GM23338 (cell line): ENCODE measurements around the gene GRIN3B. TPM values are rescaled to one million over a fixed set of nuclear protein-coding genes. Genes with fewer than 3 reads are reported as not detected.

Experiments used
- ATAC-seq: fragments of 200-7000 bp; cut with Tn5 transposase; 3 replicates; pipeline ENCODE4 v1.9.1; 2020
- DNase-seq: peaks from one replicate; pipeline ENCODE4 v3.0.0-alpha.2; 2015; ENCODE audit warnings: low spot score
- H2AFZ ChIP-seq: fragments of 200-600 bp; sonication (generic); 2 replicates; pipeline ENCODE4 v1.8.0; 2016; ENCODE audit warnings: antibody characterized with exemption, mild to moderate bottlenecking, moderate library complexity
- H3F3A ChIP-seq: fragments of 200-600 bp; sonication (generic); replicated peaks from 2 replicates; pipeline ENCODE4 v1.8.0; 2017; ENCODE audit warnings: antibody characterized with exemption, mixed run types, low read depth
- H3K27ac ChIP-seq: fragments of 200-600 bp; sonication (generic); 2 replicates; pipeline ENCODE4 v1.6.1; 2016; ENCODE audit warnings: low read depth
- H3K27me3 ChIP-seq: fragments of 200-600 bp; sonication (generic); 2 replicates; pipeline ENCODE4 v1.8.0; 2016; ENCODE audit warnings: mild to moderate bottlenecking, mixed run types, moderate library complexity; ENCODE audit not compliant: insufficient read depth
- H3K36me3 ChIP-seq: fragments of 200-600 bp; sonication (generic); 2 replicates; pipeline ENCODE4 v1.8.0; 2016; ENCODE audit warnings: mild to moderate bottlenecking; ENCODE audit not compliant: insufficient read depth
- H3K4me1 ChIP-seq: fragments of 200-600 bp; sonication (generic); 2 replicates; pipeline ENCODE4 v1.8.0; 2016; ENCODE audit warnings: mild to moderate bottlenecking, moderate library complexity; ENCODE audit not compliant: insufficient read depth
- H3K4me2 ChIP-seq: fragments of 200-600 bp; sonication (generic); 2 replicates; pipeline ENCODE4 v1.7.1; 2017; ENCODE audit warnings: mixed run types
- H3K4me3 ChIP-seq: fragments of 200-600 bp; sonication (generic); 2 replicates; pipeline ENCODE4 v1.6.1; 2016; ENCODE audit warnings: mixed run types
- H3K79me2 ChIP-seq: fragments of 200-600 bp; sonication (generic); replicated peaks from 2 replicates; pipeline ENCODE4 v1.8.0; 2017; ENCODE audit warnings: mild to moderate bottlenecking; ENCODE audit not compliant: insufficient read depth
- H3K9me2 ChIP-seq: fragments of 200-600 bp; sonication (generic); 2 replicates; pipeline ENCODE4 v1.8.0; 2017; ENCODE audit not compliant: insufficient read depth
- H4K20me1 ChIP-seq: fragments of 200-600 bp; sonication (generic); replicated peaks from 2 replicates; pipeline ENCODE4 v1.8.0; 2017; ENCODE audit warnings: mild to moderate bottlenecking; ENCODE audit not compliant: insufficient read depth
- H3K27ac Mint-ChIP-seq: 2 replicates; pipeline ENCODE4 v1.8.0; 2020; ENCODE audit warnings: inconsistent platforms, mild to moderate bottlenecking, moderate library complexity, mixed read lengths
- H3K27me3 Mint-ChIP-seq: 3 replicates; pipeline ENCODE4 v1.8.0; 2022; ENCODE audit warnings: low read depth, mild to moderate bottlenecking, moderate library complexity, mixed read lengths, inconsistent platforms; ENCODE audit not compliant: insufficient read depth, poor library complexity
- H3K36me3 Mint-ChIP-seq: 3 replicates; pipeline ENCODE4 v1.8.0; 2021; ENCODE audit warnings: low read depth, mild to moderate bottlenecking, inconsistent platforms, moderate library complexity, mixed read lengths
- H3K4me1 Mint-ChIP-seq: 3 replicates; pipeline ENCODE4 v1.8.0; 2020; ENCODE audit warnings: mild to moderate bottlenecking, inconsistent platforms, mixed read lengths
- H3K4me3 Mint-ChIP-seq: 3 replicates; pipeline ENCODE4 v1.8.0; 2021; ENCODE audit warnings: moderate library complexity, mild to moderate bottlenecking, inconsistent platforms, mixed read lengths
- H3K9me3 Mint-ChIP-seq: 3 replicates; pipeline ENCODE4 v1.8.0; 2020; ENCODE audit warnings: moderate library complexity, mild to moderate bottlenecking, inconsistent platforms, mixed read lengths
- CREB1 ChIP-seq: fragments of 250-450 bp; sonication (Bioruptor Pico); IDR thresholded peaks from 2 replicates; pipeline ENCODE4 v1.5.0; 2020; ENCODE audit warnings: low read depth, mild to moderate bottlenecking, moderate library complexity
- EZH2 ChIP-seq: fragments of 200-600 bp; sonication (generic); IDR thresholded peaks from one replicate; pipeline ENCODE4 v1.8.0; 2017; ENCODE audit warnings: antibody characterized with exemption, mild to moderate bottlenecking, low read depth; ENCODE audit not compliant: unreplicated experiment
- JUNB ChIP-seq: IDR thresholded peaks from one replicate; pipeline ENCODE4 v1.6.1; 2016; ENCODE audit warnings: antibody characterized with exemption; ENCODE audit not compliant: unreplicated experiment
- NANOG ChIP-seq: IDR thresholded peaks from 2 replicates; pipeline ENCODE4 v1.6.1; 2016; ENCODE audit warnings: antibody characterized with exemption, borderline replicate concordance
- POLR2AphosphoS5 ChIP-seq: IDR thresholded peaks from 2 replicates; pipeline ENCODE4 v1.6.1; 2016; ENCODE audit warnings: antibody characterized with exemption, low read depth
- STAT1 ChIP-seq: IDR thresholded peaks from one replicate; pipeline ENCODE4 v1.6.1; 2016; ENCODE audit warnings: antibody characterized with exemption; ENCODE audit not compliant: unreplicated experiment
- ZNF114 ChIP-seq: fragments of 250-450 bp; sonication (Bioruptor Pico); IDR thresholded peaks from 2 replicates; pipeline ENCODE4 v1.5.0; 2020; ENCODE audit warnings: mild to moderate bottlenecking, moderate library complexity
- ZNF331 ChIP-seq: fragments of 250-450 bp; sonication (Bioruptor Pico); IDR thresholded peaks from 2 replicates; pipeline ENCODE4 v1.5.0; 2020; ENCODE audit warnings: low read depth, mild to moderate bottlenecking, moderate library complexity
- polyA plus RNA-seq: library from polyadenylated mRNA; unstranded; fragments of >200 nt; fragmentation: Nextera tagmentation; extraction: Ambion mirVana; gene quantifications from 2 replicates; pipeline ENCODE4 v1.2.1, GENCODE V29; 2016
- total RNA-seq: library from RNA; depleted of rRNA; stranded (reverse); fragments of >200 nt; shearing (Covaris generic); gene quantifications from 2 replicates; pipeline ENCODE4 v1.2.3, GENCODE V29; 2014
- TF ChIP-seq, protein P1 (sequence below): IDR thresholded peaks from one replicate; pipeline ENCODE4 v1.6.1; 2018; ENCODE audit warnings: antibody characterized with exemption; ENCODE audit not compliant: unreplicated experiment
- TF ChIP-seq, protein P2 (sequence below), 2 experiments: fragments of 200-600 bp in 1 of 2; sonication (generic) in 1 of 2; conservative IDR thresholded peaks; 2 replicates each; pipeline versions ENCODE4 v1.5.1 to v1.6.1; 2016 to 2017; ENCODE audit warnings: antibody characterized with exemption in 2 of 2, low read depth in 2 of 2, mild to moderate bottlenecking in 2 of 2, moderate library complexity in 1 of 2

Gene GRIN3B
- total and polyA plus RNA-seq, 2 experiments from 2014 or later = 0.11 to 2.8 TPM

DNA sequence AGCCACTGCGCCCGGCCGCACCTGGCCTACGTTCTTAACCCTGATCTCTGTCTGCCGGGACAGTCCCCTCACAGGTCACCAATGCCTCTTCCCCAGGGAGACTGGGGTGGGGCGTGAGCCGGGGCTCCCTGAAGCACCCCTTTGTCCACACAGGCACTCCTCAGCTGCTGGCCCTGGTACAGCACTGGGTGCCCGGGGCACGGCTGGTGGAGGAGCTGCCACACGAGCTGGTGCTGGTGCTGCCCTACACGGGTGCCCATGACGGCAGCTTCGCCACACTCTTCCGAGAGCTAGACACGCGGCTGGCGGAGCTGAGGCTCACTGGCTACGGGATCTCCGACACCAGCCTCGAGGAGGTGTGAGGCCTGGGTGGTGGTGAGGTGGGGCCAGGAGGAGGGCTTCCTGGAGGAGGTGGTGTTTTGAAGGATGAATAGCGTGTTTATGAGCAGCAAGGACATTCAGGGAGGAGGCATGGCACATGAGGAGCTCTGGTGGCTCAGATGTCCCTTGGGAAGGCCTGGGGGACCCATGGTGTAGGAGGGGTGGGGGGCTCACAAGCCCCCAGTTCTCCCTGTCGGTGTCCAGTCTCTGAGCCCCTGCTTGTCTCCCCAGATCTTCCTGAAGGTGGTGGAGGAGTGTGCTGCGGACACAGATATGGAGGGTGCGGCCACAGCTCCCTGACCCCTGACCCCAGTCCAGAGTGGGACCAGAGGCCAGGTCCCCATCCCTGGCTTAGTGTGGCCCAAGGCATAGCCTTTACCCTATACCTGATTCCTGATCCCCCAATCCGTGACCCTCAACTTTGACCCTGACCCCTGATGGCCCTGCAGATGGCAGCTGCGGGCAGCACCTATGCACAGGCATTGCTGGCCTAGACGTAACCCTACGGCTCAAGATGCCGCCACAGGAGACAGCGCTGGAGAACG lies 53.2 kb downstream of the GRIN3B start:
- no peaks in the 10 kb centered on the region for H3K9me2 ChIP-seq
- H3K4me2 ChIP-seq = no peak overlapping the region
- H3K4me1 Mint-ChIP-seq = no peaks in the 10 kb centered on the region
- no peaks in the 10 kb centered on the region for H3K27me3 ChIP-seq
- H3K27ac ChIP-seq = no peak overlapping the region
- H3K4me3 Mint-ChIP-seq = no peak overlapping the region; the same call in 2 of the 3 replicates
- no peak overlapping the region for H3K27ac Mint-ChIP-seq
- DNase-seq (no peak), ATAC-seq (no peak)
- TF ChIP-seq ZNF114 = no peak
- no peaks in the 10 kb centered on the region for H3K4me1 ChIP-seq
- H3K9me3 Mint-ChIP-seq = peaks cover 30% of the 10 kb centered on the region
- H3K4me3 ChIP-seq = no peak overlapping the region
- H4K20me1 ChIP-seq = no peaks in the 10 kb centered on the region
- H3K36me3 ChIP-seq = peaks cover 15% of the 10 kb centered on the region
- peaks cover 41% of the 10 kb centered on the region for H3K36me3 Mint-ChIP-seq
- no peaks in the 10 kb centered on the region for H3K79me2 ChIP-seq
- peaks cover 18% of the 10 kb centered on the region for H3K27me3 Mint-ChIP-seq
- H3F3A ChIP-seq = no peaks in the 10 kb centered on the region; the same call in 1 of the 2 replicates
- H2AFZ ChIP-seq = no peak overlapping the region

- H3K36me3 Mint-ChIP-seq = peaks cover 40% of the 10 kb centered on the region
- H2AFZ ChIP-seq = no peak overlapping the region
- TF ChIP-seq JUNB (no peak), ZNF114 (no peak), STAT1 (no peak), NANOG (no peak), CREB1 (CRISPR knock-in tag) (no peak), POLR2AphosphoS5 (no peak), ZNF331 (CRISPR knock-in tag) (no peak), EZH2 (no peak)
- TF ChIP-seq, protein P1, sequence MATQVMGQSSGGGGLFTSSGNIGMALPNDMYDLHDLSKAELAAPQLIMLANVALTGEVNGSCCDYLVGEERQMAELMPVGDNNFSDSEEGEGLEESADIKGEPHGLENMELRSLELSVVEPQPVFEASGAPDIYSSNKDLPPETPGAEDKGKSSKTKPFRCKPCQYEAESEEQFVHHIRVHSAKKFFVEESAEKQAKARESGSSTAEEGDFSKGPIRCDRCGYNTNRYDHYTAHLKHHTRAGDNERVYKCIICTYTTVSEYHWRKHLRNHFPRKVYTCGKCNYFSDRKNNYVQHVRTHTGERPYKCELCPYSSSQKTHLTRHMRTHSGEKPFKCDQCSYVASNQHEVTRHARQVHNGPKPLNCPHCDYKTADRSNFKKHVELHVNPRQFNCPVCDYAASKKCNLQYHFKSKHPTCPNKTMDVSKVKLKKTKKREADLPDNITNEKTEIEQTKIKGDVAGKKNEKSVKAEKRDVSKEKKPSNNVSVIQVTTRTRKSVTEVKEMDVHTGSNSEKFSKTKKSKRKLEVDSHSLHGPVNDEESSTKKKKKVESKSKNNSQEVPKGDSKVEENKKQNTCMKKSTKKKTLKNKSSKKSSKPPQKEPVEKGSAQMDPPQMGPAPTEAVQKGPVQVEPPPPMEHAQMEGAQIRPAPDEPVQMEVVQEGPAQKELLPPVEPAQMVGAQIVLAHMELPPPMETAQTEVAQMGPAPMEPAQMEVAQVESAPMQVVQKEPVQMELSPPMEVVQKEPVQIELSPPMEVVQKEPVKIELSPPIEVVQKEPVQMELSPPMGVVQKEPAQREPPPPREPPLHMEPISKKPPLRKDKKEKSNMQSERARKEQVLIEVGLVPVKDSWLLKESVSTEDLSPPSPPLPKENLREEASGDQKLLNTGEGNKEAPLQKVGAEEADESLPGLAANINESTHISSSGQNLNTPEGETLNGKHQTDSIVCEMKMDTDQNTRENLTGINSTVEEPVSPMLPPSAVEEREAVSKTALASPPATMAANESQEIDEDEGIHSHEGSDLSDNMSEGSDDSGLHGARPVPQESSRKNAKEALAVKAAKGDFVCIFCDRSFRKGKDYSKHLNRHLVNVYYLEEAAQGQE = no peak
- TF ChIP-seq, protein P2, sequence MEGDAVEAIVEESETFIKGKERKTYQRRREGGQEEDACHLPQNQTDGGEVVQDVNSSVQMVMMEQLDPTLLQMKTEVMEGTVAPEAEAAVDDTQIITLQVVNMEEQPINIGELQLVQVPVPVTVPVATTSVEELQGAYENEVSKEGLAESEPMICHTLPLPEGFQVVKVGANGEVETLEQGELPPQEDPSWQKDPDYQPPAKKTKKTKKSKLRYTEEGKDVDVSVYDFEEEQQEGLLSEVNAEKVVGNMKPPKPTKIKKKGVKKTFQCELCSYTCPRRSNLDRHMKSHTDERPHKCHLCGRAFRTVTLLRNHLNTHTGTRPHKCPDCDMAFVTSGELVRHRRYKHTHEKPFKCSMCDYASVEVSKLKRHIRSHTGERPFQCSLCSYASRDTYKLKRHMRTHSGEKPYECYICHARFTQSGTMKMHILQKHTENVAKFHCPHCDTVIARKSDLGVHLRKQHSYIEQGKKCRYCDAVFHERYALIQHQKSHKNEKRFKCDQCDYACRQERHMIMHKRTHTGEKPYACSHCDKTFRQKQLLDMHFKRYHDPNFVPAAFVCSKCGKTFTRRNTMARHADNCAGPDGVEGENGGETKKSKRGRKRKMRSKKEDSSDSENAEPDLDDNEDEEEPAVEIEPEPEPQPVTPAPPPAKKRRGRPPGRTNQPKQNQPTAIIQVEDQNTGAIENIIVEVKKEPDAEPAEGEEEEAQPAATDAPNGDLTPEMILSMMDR (conservative IDR thresholded peaks at IDR 0.05; ENCODE audit: low read depth in 2 of 2) = no peak
These were observed 54.1 kb downstream of the GRIN3B start for GRCh38 chr19:1054102-1055027.

More at GRCh38 chr19:1054102-1055027, 54.1 kb downstream of the GRIN3B start:
- Mint-ChIP-seq H3K27me3 (peaks cover 15% of the 10 kb centered on the region), H3K4me1 (no peaks in the 10 kb centered on the region), H3K4me3 (no peak overlapping the region), H3K27ac (no peak overlapping the region), H3K9me3 (peaks cover 29% of the 10 kb centered on the region)
- Histone ChIP-seq H3K4me1 (no peaks in the 10 kb centered on the region), H3K79me2 (no peaks in the 10 kb centered on the region), H3K4me3 (no peak overlapping the region), H3F3A (no peaks in the 10 kb centered on the region; the same call in 1 of the 2 replicates), H3K9me2 (no peaks in the 10 kb centered on the region), H3K4me2 (no peak overlapping the region), H3K27me3 (no peaks in the 10 kb centered on the region), H3K36me3 (peaks cover 18% of the 10 kb centered on the region), H4K20me1 (no peaks in the 10 kb centered on the region), H3K27ac (no peak overlapping the region)
- DNase-seq (no peak), ATAC-seq (no peak)
